ENCODE data around the gene AKT1. TPM values are rescaled to one million over a fixed set of nuclear protein-coding genes. Genes with fewer than 3 reads are reported as not detected.

The AKT1 gene
- total and polyA plus RNA-seq, 2 of the 13 experiments (the other 11 are each of a cell fraction or from before 2014, with no cell fraction given) = 96.2 to 116 TPM

- TF ChIP-seq, protein P1, sequence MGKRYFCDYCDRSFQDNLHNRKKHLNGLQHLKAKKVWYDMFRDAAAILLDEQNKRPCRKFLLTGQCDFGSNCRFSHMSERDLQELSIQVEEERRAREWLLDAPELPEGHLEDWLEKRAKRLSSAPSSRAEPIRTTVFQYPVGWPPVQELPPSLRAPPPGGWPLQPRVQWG (CRISPR knock-in tag; IDR thresholded peaks at IDR 0.05; ENCODE audit: borderline replicate concordance, low read depth) = no peak
- TF ChIP-seq FOXA1 (IDR thresholded peaks at IDR 0.05) = no peak
- TF ChIP-seq FOXA1 (CRISPR knock-in tag; IDR thresholded peaks at IDR 0.05) = no peak
- no peak for TF ChIP-seq ZNF547 (CRISPR knock-in tag; IDR thresholded peaks at IDR 0.05)
- no peak for TF ChIP-seq POLR2AphosphoS2 (IDR thresholded peaks at IDR 0.05; ENCODE audit: low read depth, low read length)
- no peak; the same call in 1 of the 2 replicates for TF ChIP-seq ZNF563 (CRISPR knock-in tag; IDR thresholded peaks at IDR 0.05)
- no peak for TF ChIP-seq SATB2 (CRISPR knock-in tag; IDR thresholded peaks at IDR 0.05)
- no peak for TF ChIP-seq ZNF883 (CRISPR knock-in tag; IDR thresholded peaks at IDR 0.05; ENCODE audit: not compliant biosample characterization)
- TF ChIP-seq JUNB (CRISPR knock-in tag; IDR thresholded peaks at IDR 0.05; ENCODE audit: borderline replicate concordance) = no peak
- TF ChIP-seq, protein P2, sequence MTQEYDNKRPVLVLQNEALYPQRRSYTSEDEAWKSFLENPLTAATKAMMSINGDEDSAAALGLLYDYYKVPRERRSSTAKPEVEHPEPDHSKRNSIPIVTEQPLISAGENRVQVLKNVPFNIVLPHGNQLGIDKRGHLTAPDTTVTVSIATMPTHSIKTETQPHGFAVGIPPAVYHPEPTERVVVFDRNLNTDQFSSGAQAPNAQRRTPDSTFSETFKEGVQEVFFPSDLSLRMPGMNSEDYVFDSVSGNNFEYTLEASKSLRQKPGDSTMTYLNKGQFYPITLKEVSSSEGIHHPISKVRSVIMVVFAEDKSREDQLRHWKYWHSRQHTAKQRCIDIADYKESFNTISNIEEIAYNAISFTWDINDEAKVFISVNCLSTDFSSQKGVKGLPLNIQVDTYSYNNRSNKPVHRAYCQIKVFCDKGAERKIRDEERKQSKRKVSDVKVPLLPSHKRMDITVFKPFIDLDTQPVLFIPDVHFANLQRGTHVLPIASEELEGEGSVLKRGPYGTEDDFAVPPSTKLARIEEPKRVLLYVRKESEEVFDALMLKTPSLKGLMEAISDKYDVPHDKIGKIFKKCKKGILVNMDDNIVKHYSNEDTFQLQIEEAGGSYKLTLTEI (CRISPR knock-in tag; conservative IDR thresholded peaks at IDR 0.05) = no peak
- TF ChIP-seq SMC3 (IDR thresholded peaks at IDR 0.05; ENCODE audit: low read length) = peak; percentile 17; the same call in 1 of the 2 replicates
- TF ChIP-seq PRDM10 (CRISPR knock-in tag; IDR thresholded peaks at IDR 0.05; ENCODE audit: low read depth) = no peak
- no peak for TF ChIP-seq CEBPZ (IDR thresholded peaks at IDR 0.05; ENCODE audit: low read length)
- peak; percentile 42 for TF ChIP-seq YY1 (IDR thresholded peaks at IDR 0.05; ENCODE audit: insufficient read depth, insufficient replicate concordance, low read depth, low read length)
- TF ChIP-seq HOXA5 (CRISPR knock-in tag; IDR thresholded peaks at IDR 0.05) = 0 out of 2 replicates have a peak, but pooled peaks have one; percentile 23
- TF ChIP-seq RARA (CRISPR knock-in tag; IDR thresholded peaks at IDR 0.05) = 0 out of 2 replicates have a peak, but pooled peaks have one; percentile 23
- peak; percentile 51; the same call in 1 of the 2 replicates for TF ChIP-seq MIER3 (CRISPR knock-in tag; IDR thresholded peaks at IDR 0.05; ENCODE audit: borderline replicate concordance)
- no peak for TF ChIP-seq MBD4 (IDR thresholded peaks at IDR 0.05; ENCODE audit: borderline replicate concordance, low read length)
These were observed 68.7 kb downstream of the AKT1 start (continued) for GRCh38 chr14:104726600-104727451.
